ENCODE results near the gene JAGN1.

GRCh38 chr3:9903904-9904303, 13.5 kb downstream of the JAGN1 start:
- TF ChIP-seq, protein P1, sequence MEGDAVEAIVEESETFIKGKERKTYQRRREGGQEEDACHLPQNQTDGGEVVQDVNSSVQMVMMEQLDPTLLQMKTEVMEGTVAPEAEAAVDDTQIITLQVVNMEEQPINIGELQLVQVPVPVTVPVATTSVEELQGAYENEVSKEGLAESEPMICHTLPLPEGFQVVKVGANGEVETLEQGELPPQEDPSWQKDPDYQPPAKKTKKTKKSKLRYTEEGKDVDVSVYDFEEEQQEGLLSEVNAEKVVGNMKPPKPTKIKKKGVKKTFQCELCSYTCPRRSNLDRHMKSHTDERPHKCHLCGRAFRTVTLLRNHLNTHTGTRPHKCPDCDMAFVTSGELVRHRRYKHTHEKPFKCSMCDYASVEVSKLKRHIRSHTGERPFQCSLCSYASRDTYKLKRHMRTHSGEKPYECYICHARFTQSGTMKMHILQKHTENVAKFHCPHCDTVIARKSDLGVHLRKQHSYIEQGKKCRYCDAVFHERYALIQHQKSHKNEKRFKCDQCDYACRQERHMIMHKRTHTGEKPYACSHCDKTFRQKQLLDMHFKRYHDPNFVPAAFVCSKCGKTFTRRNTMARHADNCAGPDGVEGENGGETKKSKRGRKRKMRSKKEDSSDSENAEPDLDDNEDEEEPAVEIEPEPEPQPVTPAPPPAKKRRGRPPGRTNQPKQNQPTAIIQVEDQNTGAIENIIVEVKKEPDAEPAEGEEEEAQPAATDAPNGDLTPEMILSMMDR (IDR thresholded peaks at IDR 0.05), result no peak
- TF ChIP-seq SIN3A (IDR thresholded peaks at IDR 0.05; ENCODE audit: borderline replicate concordance, insufficient read depth, low read depth, low read length) (no peak), POLR2AphosphoS5 (IDR thresholded peaks at IDR 0.05; ENCODE audit: low read depth, low read length) (no peak)
